ENCODE results near the gene MPPED1.

Gene MPPED1

DNA sequence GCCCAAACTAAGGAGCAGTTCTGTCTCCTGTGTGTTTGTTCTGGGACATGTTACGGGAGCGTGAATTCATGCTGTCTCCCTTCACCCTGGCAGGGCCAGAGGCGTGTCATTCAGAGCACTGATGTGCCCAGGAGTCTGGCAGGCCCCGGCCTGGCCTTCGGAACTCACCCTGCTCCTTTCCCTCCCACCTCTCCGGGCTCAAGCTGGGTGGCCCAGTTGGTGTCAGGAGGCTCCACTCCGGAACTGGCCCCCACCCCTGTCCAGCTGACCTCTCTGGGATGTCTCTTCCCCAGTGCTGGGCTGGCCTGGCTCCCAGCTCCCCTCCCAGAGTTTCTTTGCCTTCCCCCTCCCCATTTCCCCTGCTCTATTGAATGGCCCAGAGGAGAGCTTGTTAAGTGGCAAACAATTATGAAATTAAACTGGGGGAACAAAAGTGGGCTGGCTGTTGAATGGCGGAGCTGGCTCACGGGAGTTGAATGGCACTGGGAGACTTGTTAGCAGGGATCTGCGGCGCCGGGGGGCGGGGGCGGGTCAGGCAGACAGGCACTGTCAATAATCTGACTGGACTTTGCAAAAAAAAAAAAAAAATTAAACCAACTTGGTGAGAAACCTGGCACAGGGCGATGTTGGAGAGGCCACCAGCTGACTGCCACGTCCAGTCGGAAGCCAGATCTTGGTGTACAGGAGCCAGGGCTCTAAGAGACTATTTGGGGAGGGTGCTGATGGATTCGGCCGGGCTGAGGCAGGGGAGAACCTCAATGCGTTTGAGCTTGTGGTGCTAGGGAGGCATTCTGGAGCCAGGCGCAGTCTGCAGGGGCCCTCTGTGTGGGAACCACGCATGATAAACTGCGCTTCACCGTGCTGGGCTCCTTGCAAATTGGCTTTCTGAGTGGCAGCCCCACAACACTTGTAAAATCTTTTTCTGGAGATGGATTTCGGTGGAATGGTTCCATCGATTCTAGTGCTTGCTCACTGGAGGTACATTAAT is 1.3 kb downstream of the MPPED1 start:
- DNase-seq, result no peak

- no peak for DNase-seq
Measured at GRCh38 chr22:43413826-43414225, 2.0 kb downstream of the MPPED1 start.

GRCh38 chr22:43415681-43416080 is 3.9 kb downstream of the MPPED1 start:
- DNase-seq, result no peak

DNA sequence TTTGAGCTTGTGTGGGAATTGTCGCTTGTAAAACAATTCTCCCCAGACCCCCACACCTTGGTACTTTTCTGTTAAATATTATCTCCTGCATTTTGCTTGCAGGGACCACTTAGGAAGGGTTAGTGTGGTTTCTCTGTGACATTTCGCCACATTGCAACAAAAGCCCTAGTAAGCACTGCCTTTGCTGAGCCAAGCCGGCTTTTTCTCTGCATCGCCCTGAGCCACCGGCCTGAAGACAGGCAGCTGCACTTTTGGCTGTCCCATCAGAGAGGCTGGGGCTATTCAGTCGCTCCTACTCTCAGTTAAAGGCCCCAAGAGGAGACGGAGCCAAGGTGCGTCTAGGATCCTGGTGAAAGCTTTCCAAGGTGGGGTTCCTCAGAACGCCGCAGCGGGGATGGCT is 5.7 kb downstream of the MPPED1 start:
- no peak for DNase-seq

DNA sequence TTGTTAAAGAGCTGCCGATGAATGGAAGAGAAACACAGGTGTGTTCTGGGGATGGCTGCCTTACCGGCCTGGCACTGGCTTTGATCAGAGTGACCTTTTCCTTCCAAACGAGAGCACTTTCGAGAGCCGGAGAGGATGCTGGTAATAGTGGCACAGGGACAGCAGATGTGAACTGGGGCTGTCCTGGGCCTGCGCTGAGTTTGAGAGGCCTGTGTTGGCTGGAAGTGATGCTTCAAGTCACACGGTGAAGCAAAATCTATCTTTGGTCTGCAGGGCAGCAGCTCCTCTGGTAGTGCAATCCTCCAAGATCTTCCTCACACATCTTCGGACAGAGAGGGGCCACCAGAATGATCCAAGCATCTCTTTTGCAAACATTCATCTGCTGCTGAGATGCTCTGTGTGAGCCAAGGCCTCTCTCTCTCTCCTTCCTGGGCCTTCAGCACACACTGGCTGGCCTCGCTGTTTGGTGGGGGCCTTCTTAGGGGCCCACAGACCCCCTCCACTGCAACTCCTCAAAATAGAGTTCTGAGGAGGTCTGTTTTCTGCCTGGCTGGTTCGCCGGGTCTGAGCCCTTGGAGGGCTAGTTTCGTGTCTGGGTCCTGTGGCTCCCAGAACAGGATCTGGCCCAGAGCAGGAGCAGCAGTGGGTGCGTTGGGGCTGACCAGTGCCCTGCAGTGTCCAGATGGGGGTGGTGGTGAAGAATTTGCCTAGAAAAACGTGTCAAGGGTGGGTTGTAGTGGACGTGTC is 6.4 kb downstream of the MPPED1 start:
- no peak for DNase-seq

- no peak for DNase-seq
Measured at GRCh38 chr22:43419371-43420080, 7.7 kb downstream of the MPPED1 start.

- no peak for DNase-seq
Measured at GRCh38 chr22:43421046-43421665, 9.3 kb downstream of the MPPED1 start.

DNA sequence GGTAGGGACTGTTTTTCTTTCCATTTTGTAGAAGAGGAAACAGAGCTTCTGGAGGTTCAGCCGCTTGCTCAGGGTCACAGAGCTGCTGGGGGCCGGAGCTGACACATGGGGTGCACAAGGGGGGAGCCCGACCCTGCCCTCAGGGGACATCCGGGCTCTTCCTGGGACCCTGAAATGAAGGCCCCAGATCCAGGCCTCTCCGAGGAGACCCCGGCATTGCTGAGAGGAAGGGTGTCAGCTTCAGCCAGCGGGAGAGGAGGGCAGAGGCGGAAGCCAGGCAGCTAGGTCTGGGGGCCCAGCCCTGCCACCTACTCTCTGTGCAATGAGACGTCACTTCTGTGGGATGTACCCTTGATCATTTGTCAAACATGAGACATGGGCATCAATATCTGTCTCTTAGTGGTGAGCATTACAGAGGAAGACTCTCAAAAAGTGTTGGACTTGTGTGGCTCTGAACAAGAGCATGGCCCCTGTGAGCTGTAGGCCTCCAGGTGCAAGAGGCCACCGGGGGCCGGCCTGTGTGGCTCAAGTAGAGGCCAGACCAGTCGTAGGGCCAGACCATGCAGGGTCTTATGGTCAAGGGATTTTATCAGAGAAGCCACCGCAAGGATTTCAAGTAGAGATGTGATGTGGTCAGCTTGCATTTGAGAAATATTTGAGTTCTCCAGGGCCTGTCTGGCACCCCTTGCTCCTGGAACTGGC is 10.3 kb downstream of the MPPED1 start:
- DNase-seq, result no peak

GRCh38 chr22:43423046-43423445 is 11.2 kb downstream of the MPPED1 start:
- DNase-seq, result no peak

DNA sequence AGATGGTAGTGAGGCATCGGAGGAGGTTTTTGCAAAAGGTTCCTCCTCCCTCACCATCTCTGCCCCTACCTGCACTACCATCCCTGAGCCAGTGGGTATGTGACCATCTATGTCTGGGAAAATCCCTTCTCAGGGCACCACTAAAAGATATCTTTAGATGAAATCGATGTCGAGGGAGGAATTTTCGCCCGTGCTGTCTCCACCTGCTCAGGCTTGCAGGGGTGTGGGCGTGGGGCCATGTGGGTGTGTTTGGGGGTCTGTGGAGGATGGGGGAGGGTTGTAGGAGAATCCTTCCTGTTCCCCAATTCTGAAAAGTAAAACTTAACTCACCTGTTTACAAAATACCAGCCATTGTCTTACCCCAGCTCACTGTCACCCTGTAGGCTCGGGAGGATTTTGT is 12.4 kb downstream of the MPPED1 start:
- no peak for DNase-seq

DNA sequence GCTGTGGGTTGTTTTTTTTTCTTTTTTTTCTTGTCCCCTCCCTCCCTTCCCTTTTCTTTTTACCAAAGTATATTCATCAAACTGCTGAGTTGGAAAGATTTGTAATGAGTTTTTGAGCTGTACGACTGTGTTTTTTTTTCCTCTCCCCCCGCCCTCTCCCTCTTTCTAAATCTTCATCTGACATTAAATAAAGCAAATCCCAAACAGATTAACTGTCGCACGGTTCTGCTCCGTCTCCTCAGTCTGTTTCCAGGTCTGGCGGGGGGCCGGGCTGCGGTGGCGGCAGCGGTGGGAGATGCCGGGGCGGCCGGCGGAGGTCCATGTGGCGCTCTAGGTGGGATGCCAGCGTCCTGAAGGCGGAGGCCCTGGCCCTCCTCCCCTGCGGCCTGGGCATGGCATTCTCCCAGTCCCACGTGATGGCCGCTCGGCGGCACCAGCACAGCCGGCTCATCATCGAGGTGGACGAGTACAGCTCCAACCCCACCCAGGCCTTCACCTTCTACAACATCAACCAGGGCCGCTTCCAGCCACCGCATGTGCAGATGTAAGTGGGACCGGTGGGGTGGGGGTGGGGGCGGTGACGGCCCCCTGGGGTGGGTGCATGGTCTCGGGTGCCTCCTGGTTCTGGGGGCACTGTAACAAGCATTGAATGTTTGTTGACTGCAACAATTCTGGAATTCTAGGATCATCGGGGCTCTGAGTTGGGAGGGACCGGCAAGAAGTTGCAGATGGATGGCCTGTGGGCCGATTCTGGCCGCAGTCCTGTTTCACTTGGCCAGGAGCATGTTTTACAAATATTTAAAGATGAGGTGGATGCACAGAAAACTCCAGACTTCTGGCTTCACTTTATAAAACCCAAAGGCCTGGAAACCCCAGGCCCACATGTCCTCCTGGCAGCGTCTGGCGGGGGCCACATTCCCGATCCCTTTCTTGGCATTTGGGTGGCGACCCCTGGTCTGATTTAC is 13.1 kb downstream of the MPPED1 start:
- DNase-seq, result no peak

- DNase-seq, result no peak
Measured at GRCh38 chr22:43425976-43426785, 14.4 kb downstream of the MPPED1 start.

GRCh38 chr22:43426816-43427215 is 15.0 kb downstream of the MPPED1 start:
- DNase-seq, result no peak

DNA sequence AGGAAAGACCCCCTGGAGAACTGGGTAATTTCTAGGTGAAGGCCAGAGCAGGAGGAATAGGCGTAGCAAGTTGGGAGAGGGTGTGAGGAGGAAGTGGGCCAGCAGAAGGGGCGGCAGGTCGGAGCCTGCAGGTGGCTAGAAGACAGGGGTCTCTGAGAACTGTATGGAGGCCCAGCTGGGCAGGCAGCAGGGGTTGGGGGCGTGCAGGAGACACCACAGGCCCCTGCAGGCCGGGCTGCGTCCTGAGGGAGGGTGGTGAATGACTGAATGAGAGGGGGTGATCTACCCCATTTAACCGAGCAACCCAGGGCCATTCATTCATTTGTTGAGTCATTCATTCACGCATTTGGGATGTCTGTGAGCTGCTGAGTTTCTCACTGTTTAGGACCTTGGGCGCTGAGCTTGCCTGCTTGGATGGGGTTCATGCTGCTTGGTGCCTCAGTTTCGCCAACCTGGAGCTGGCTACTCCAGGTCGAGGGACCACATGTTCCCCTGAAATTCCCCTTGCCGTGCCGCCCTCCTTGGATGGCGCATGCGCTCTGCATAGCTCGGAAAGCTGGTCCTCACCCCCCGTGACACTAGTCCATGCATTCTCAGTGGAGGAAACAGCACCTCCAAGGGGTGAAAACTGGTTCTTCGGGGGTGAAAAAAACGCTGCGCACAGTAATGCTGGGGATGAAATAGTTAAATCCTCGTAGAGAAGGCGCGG is 15.6 kb downstream of the MPPED1 start:
- no peak for DNase-seq

DNA sequence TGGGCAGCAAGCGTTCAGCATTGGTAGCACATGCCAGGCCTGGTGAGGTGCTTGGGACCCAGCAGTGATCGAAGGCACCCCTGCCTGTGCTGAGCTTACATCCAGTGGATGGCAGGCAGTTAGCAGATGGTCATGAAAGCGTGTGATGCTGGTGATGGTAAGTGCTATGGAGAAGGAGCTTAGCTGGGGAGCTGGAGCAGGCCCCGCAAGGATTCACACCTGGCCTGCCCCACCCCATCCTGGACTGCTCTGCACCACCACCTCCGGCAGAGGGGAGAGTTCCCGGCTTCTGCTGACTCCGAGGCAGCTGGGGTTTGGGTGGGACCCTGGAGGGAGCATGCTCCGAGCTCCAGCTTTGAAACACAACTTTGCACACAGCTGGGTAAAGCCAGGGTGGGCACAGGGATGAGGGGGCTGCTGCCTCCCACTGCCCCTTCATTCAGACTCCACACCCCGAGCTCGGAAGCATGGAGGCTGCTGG is 16.2 kb downstream of the MPPED1 start:
- no peak for DNase-seq

- DNase-seq, result no peak
Measured at GRCh38 chr22:43428521-43428920, 16.7 kb downstream of the MPPED1 start.

- no peak for DNase-seq
Measured at GRCh38 chr22:43429426-43429825, 17.6 kb downstream of the MPPED1 start.

GRCh38 chr22:43431808-43432554 is 20.2 kb downstream of the MPPED1 start:
- no peak for DNase-seq

Data from CD4-positive, alpha-beta T cell treated with Interleukin-21 for 1 hour (primary cell).